ENCODE measurements around the gene GUCD1. TPM values are rescaled to one million over a fixed set of nuclear protein-coding genes. Genes with fewer than 3 reads are reported as not detected.

GUCD1 gene
- total and polyA plus RNA-seq, 5 donors, result 124 to 161 (median 136) TPM

DNA sequence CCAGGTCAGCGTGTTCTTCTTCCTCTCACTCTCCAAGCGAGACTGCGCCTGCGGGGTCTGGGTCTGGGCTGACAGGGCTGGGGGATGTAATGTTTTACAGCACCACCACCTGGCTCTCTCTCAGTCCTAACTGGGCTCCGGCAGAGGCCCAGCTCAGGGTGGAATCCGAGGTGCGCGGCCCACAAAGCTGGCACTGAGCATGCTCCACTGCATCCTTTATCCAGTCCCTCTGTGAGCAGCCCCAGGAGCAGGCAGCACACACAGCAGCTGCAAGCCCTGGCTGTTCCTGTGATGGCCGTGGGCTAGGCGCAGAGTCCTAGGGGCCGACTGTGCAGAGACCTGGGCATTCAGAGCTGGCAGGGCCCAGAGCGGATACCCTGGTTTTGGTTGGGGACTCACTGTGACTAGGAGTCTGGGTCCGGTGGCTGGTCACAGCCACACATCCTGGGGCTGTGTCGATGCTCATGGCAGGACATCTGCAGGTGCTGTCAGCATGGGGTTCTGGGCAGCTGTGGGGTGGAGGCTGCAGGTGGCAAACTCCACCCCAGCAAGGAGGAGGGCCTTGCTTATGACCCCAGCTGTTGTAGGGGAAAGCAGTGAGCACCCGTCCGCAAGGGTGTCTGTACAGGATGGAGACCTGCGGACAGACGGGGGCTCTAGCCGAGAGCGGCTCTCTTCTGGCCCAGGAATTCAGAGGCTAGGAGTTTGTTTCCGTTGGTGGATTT is 34.0 kb upstream of the GUCD1 start:
- DNase-seq (no peak), ATAC-seq (no peak)
- H3K4me3 ChIP-seq (ENCODE audit: low read length), result no peak overlapping the region
- no peaks in the 10 kb centered on the region for H3K4me1 ChIP-seq (ENCODE audit: control insufficient read depth, insufficient read depth, low read length)
- no peaks in the 10 kb centered on the region for H3K9me3 ChIP-seq (ENCODE audit: control insufficient read depth, low read length)
- intact Hi-C loops (cut with DNase I), result no loop called here
- H3K27ac ChIP-seq (ENCODE audit: low read length), result no peak overlapping the region
- 91% methylated on average over 21 of the region's 21 CpGs for WGBS
- H3K27me3 ChIP-seq (ENCODE audit: control insufficient read depth, insufficient read depth), result no peaks in the 10 kb centered on the region

GRCh38 chr22:24588381-24588756 is 33.4 kb upstream of the GUCD1 start:
- DNase-seq (peak; percentile 56 to 81 (median 77)), ATAC-seq (no peak)
- intact Hi-C loops (cut with DNase I), result no loop called here
- H3K9me3 ChIP-seq (ENCODE audit: control insufficient read depth, low read length), result no peaks in the 10 kb centered on the region
- H3K27me3 ChIP-seq (ENCODE audit: control insufficient read depth, insufficient read depth), result no peaks in the 10 kb centered on the region
- H3K4me1 ChIP-seq (ENCODE audit: control insufficient read depth, insufficient read depth, low read length), result no peaks in the 10 kb centered on the region
- H3K4me3 ChIP-seq (ENCODE audit: low read length), result no peak overlapping the region
- H3K27ac ChIP-seq (ENCODE audit: low read length), result no peak overlapping the region
- WGBS, result 55% methylated on average over 13 of the region's 13 CpGs

GRCh38 chr22:24587948-24588347 is 33.0 kb upstream of the GUCD1 start:
- no peak for ATAC-seq
- Histone ChIP-seq H3K4me1 (ENCODE audit: control insufficient read depth, insufficient read depth, low read length) (no peaks in the 10 kb centered on the region), H3K27ac (ENCODE audit: low read length) (no peak overlapping the region), H3K4me3 (ENCODE audit: low read length) (no peak overlapping the region), H3K9me3 (ENCODE audit: control insufficient read depth, low read length) (no peaks in the 10 kb centered on the region), H3K27me3 (ENCODE audit: control insufficient read depth, insufficient read depth) (no peaks in the 10 kb centered on the region)
- WGBS, result 80% methylated on average over 8 of the region's 8 CpGs
- DNase-seq, result no peak
- intact Hi-C loops (cut with DNase I), result no loop called here

DNA sequence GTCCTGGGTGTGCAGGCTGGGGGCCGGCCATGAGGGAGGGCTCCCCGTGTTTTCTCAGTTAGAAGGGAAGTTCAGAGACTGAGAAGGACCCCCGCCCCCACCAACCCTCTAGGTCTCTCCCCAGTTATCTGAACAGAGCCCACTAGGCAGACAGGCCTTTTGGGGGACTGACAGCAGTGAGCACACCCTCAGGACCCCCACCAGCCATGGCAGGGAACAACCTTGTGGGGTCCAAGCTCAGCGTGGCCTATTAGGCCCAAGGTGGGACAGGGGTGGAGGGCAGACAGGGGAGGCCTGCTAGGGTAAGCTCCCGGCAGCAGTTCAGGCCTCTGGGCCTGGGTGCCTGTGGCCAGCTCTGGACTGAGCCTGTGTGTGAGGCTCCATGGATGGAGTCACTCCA is 32.3 kb upstream of the GUCD1 start:
- 86% methylated on average over 5 of the region's 5 CpGs for WGBS
- H3K4me3 ChIP-seq (ENCODE audit: low read length), result no peak overlapping the region
- intact Hi-C loops (cut with DNase I), result no loop called here
- ATAC-seq (no peak), DNase-seq (no peak)
- no peaks in the 10 kb centered on the region for H3K27me3 ChIP-seq (ENCODE audit: control insufficient read depth, insufficient read depth)
- no peaks in the 10 kb centered on the region for H3K4me1 ChIP-seq (ENCODE audit: control insufficient read depth, insufficient read depth, low read length)
- no peak overlapping the region for H3K27ac ChIP-seq (ENCODE audit: low read length)
- H3K9me3 ChIP-seq (ENCODE audit: control insufficient read depth, low read length), result no peaks in the 10 kb centered on the region

GRCh38 chr22:24585927-24586546 is 31.1 kb upstream of the GUCD1 start:
- intact Hi-C loops (cut with DNase I), result no loop called here
- Histone ChIP-seq H3K27ac (ENCODE audit: low read length) (no peak overlapping the region), H3K27me3 (ENCODE audit: control insufficient read depth, insufficient read depth) (no peaks in the 10 kb centered on the region), H3K4me1 (ENCODE audit: control insufficient read depth, insufficient read depth, low read length) (no peaks in the 10 kb centered on the region), H3K9me3 (ENCODE audit: control insufficient read depth, low read length) (no peaks in the 10 kb centered on the region), H3K4me3 (ENCODE audit: low read length) (no peak overlapping the region)
- WGBS, result 91% methylated on average over 24 of the region's 24 CpGs
- DNase-seq (peak in 1 of 3 donors; percentile 51), ATAC-seq (no peak)

DNA sequence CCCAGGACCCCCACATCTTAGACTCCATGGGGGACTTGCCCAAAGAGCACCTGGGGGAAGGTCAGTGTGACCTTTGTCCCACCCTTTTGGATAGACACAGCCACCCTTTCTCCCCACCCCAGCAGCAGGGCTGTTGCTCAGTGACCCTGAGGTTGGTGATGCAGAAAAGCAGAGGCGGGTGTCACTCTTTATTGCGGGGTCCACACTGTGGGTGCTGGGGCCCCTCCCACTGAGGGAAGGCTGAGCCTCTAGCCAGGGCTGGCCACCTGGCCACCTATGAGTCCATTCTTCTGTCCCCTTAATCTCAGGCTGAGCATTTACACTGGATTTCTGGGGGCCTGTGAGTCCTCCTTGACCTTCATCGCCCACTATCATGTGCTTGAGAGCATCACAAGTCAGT is 30.5 kb upstream of the GUCD1 start:
- intact Hi-C loops (cut with DNase I), result no loop called here
- 94% methylated on average over 3 of the region's 3 CpGs for WGBS
- Histone ChIP-seq H3K9me3 (ENCODE audit: control insufficient read depth, low read length) (no peaks in the 10 kb centered on the region), H3K27ac (ENCODE audit: low read length) (no peak overlapping the region), H3K4me1 (ENCODE audit: control insufficient read depth, insufficient read depth, low read length) (no peaks in the 10 kb centered on the region), H3K27me3 (ENCODE audit: control insufficient read depth, insufficient read depth) (no peaks in the 10 kb centered on the region), H3K4me3 (ENCODE audit: low read length) (no peak overlapping the region)
- DNase-seq (no peak), ATAC-seq (no peak)

DNA sequence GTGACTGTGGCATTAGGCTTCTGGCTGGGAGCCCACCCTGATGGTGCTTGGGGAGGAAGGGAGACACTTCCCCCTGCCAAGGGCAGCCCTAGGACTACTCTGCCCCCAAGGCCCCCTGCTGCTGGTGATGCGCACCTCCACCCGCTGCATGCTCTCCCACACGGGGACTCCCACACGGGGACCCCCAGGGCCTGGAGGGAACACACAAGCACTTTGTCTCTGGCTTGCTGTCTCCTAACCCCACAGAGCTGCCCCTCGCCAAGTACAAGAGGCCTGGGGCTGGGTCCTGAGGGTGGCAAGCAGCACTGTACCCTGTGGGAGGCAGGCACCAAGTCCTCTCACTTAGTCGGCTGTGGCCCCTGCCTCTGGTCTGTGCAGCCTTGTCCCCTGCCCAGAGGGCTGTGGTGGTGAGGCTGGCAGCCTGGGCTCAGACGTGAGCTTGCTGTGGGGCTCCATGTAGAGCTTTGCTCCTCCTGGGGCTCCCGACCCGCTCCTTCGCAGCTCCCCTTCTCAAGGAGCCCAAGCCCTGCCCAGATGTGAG is 30.0 kb upstream of the GUCD1 start:
- no peak overlapping the region for H3K4me3 ChIP-seq (ENCODE audit: low read length)
- intact Hi-C loops (cut with DNase I), result no loop called here
- WGBS, result 78% methylated on average over 10 of the region's 10 CpGs
- no peaks in the 10 kb centered on the region for H3K9me3 ChIP-seq (ENCODE audit: control insufficient read depth, low read length)
- H3K27me3 ChIP-seq (ENCODE audit: control insufficient read depth, insufficient read depth), result no peaks in the 10 kb centered on the region
- DNase-seq, result peak in 1 of 3 donors; percentile 68
- no peak overlapping the region for H3K27ac ChIP-seq (ENCODE audit: low read length)
- ATAC-seq, result peak in 1 of 2 donors; percentile 11
- H3K4me1 ChIP-seq (ENCODE audit: control insufficient read depth, insufficient read depth, low read length), result no peaks in the 10 kb centered on the region

DNA sequence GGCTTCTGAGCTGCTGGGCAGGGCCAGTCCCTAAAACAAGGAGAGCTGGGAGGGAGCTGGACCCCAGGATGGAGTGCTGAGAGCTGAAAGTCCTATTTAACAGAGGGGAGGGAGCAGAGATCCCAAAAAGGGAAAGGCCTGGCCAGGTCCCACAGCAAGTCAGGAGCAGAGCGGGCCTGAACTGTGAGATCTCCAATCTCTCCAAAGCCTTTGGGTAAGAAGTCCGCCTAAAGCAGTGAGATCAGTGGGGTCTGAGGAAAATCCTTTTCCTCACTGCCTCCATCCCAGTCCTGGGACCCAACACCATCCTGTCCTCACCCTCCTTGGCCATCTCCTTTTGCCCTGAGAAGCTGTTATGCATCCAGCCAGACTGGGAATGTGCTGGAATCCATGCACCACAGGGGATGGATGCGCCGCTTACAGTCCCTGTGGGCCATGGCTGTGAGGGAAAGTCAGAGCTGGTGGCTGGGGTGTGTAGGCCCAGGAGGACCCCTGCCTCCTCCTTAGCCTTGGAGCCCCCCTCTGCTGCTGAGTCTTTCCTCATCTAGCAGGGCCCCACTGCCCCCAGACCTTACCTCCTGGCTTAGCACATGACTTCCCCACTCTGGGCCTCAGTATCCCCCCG is 29.3 kb upstream of the GUCD1 start:
- peak overlapping the region; percentile 61 for H3K27ac ChIP-seq (ENCODE audit: low read length)
- no peaks in the 10 kb centered on the region for H3K4me1 ChIP-seq (ENCODE audit: control insufficient read depth, insufficient read depth, low read length)
- ATAC-seq, result peak in 1 of 2 donors; percentile 17
- no peaks in the 10 kb centered on the region for H3K9me3 ChIP-seq (ENCODE audit: control insufficient read depth, low read length)
- H3K4me3 ChIP-seq (ENCODE audit: low read length), result no peak overlapping the region
- no peak for DNase-seq
- H3K27me3 ChIP-seq (ENCODE audit: control insufficient read depth, insufficient read depth), result no peaks in the 10 kb centered on the region
- intact Hi-C loops (cut with DNase I), result no loop called here
- 62% methylated on average over 5 of the region's 5 CpGs for WGBS

- intact Hi-C loops (cut with DNase I), result no loop called here
- H3K9me3 ChIP-seq (ENCODE audit: control insufficient read depth, low read length), result no peaks in the 10 kb centered on the region
- H3K4me1 ChIP-seq (ENCODE audit: control insufficient read depth, insufficient read depth, low read length), result no peaks in the 10 kb centered on the region
- WGBS, result 31% methylated on average over 19 of the region's 19 CpGs
- peak overlapping the region; percentile 61 for H3K27ac ChIP-seq (ENCODE audit: low read length)
- DNase-seq, result peak; percentile 61 to 89 (median 72)
- peak; percentile 64 to 73 for ATAC-seq
- no peaks in the 10 kb centered on the region for H3K27me3 ChIP-seq (ENCODE audit: control insufficient read depth, insufficient read depth)
- no peak overlapping the region for H3K4me3 ChIP-seq (ENCODE audit: low read length)
Observed at GRCh38 chr22:24583221-24584165, 28.6 kb upstream of the GUCD1 start.

DNA sequence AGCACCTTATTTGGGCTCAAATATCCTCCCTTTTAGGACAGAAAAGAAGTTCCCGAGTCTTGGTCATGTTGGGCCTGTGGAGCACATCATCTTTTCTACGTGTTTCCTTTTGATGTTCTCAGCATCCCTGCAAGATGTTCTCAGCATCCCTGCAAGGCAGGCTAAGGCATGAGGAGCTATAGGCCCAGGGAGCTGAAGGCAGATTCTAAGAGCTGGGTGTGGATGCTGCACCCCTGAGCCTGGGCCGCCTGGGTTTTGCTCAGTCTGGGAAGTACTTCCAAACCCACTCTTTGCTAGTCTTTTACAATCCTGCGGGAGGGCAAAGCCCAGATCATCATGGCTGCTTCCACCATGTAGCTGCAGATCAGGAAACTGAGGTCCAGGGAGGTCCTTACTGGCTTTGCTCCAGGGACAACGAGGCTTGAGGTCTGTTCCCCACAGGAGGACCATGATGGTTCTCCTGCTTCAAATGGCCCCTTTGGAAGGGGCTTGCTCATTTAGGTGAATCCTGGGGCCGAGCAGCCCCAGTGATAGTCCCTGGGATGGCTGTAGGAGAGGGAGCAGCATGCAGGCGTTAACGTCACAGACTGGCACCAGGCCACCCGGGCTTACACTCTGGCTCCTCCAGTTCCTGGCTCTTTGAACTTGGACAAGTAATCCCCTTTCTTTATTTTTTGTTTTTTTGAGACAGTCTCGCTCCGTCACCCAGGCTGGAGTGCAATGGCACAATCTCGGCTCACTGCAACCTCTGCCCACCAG is 27.3 kb upstream of the GUCD1 start:
- no peak for ATAC-seq
- WGBS, result 82% methylated on average over 12 of the region's 12 CpGs

More for the DNA sequence above, 27.3 kb upstream of the GUCD1 start:
- no peaks in the 10 kb centered on the region for H3K27me3 ChIP-seq (ENCODE audit: control insufficient read depth, insufficient read depth)
- no peaks in the 10 kb centered on the region for H3K4me1 ChIP-seq (ENCODE audit: control insufficient read depth, insufficient read depth, low read length)
- H3K27ac ChIP-seq (ENCODE audit: low read length), result no peak overlapping the region
- H3K9me3 ChIP-seq (ENCODE audit: control insufficient read depth, low read length), result no peaks in the 10 kb centered on the region
- intact Hi-C loops (cut with DNase I), result no loop called here
- DNase-seq, result peak; percentile 72 to 87 (median 78)
- no peak overlapping the region for H3K4me3 ChIP-seq (ENCODE audit: low read length)
